ENCODE measurements around the gene MGAT3. TPM values are rescaled to one million over a fixed set of nuclear protein-coding genes. Genes with fewer than 3 reads are reported as not detected.

The MGAT3 gene
- total and polyA plus RNA-seq, 2 donors (not counting 1 experiment from before 2014, with no cell fraction given), result 11.1 to 27.8 TPM

GRCh38 chr22:39511226-39511625, 54.4 kb downstream of the MGAT3 start:
- CTCF ChIA-PET, result interaction anchor here (1.5 to 3.3 kb wide), 4 partner anchors 15 to 74 kb away, joined by 5 to 16 read pairs (median 7); no protein-coding TSS in a partner anchor
- H4K20me1 ChIP-seq (ENCODE audit: control insufficient read depth, insufficient read depth, low read length, poor library complexity, severe bottlenecking), result peaks cover 48% of the 10 kb centered on the region
- no peak overlapping the region for H2AFZ ChIP-seq (ENCODE audit: insufficient read depth, low read depth, low read length, poor library complexity, severe bottlenecking)
- peaks cover 62% of the 10 kb centered on the region for H3K79me2 ChIP-seq (ENCODE audit: control insufficient read depth, insufficient read depth, low read length)
- H3K4me2 ChIP-seq (replicated peaks; ENCODE audit: low read depth, low read length, poor library complexity, severe bottlenecking), result no peak overlapping the region
- no peak for TF ChIP-seq EZH2 (IDR thresholded peaks at IDR 0.05; ENCODE audit: borderline replicate concordance, insufficient read depth, low read depth, low read length, poor library complexity, severe bottlenecking)
- no peak for TF ChIP-seq CTCF (IDR thresholded peaks at IDR 0.05)
- POLR2A ChIA-PET, result interaction anchor here (1.5 kb wide), 1 partner anchor 9 kb away, joined by 6 read pairs; the partner anchor contains the start of gene ATF4
- Mint-ChIP-seq H3K27ac (no peak overlapping the region), H3K27me3 (no peaks in the 10 kb centered on the region), H3K4me3 (no peak overlapping the region), H3K9me3 (ENCODE audit: insufficient read depth) (no peaks in the 10 kb centered on the region), H3K4me1 (peaks cover 30% of the 10 kb centered on the region)
- intact Hi-C loops (cut with micrococcal nuclease), result no loop called here
- H3K36me3 ChIP-seq (replicated peaks in 1 of 2; ENCODE audit: control extremely low read depth in 1 of 2, control insufficient read depth in 1 of 2, extremely low read depth in 1 of 2, insufficient read depth in 2 of 2, low read length in 1 of 2), result peaks cover 0 to 81% of the 10 kb centered on the region in 2 experiments
- H3K27ac ChIP-seq (ENCODE audit: low read length in 2 of 2), result no peak overlapping the region
- no peak overlapping the region for H3K4me3 ChIP-seq (ENCODE audit: control extremely low read depth in 1 of 5, extremely low read depth in 1 of 5, insufficient read depth in 1 of 5, low read depth in 2 of 5, low read length in 4 of 5)
- no peak for ATAC-seq (ENCODE audit: low read depth)
- 98% methylated on average over 9 of the region's 13 CpGs for WGBS (ENCODE audit: insufficient coverage)
- H3K9ac ChIP-seq (ENCODE audit: low read length), result no peak overlapping the region
- DNase-seq, result no peak
- H3K9me3 ChIP-seq (ENCODE audit: control extremely low read depth in 1 of 3, control insufficient read depth in 2 of 3, insufficient read depth in 1 of 3, low read length in 2 of 3), result no peaks in the 10 kb centered on the region
- no peaks in the 10 kb centered on the region for H3K27me3 ChIP-seq (replicated peaks in 1 of 4; ENCODE audit: control extremely low read depth in 1 of 4, control insufficient read depth in 3 of 4, insufficient read depth in 4 of 4, low read length in 3 of 4)
- H3K4me1 ChIP-seq (ENCODE audit: control insufficient read depth in 2 of 2, insufficient read depth in 2 of 2, low read length in 2 of 2), result no peaks in the 10 kb centered on the region

- POLR2A ChIA-PET, result no interaction called here
- Histone ChIP-seq H2AFZ (ENCODE audit: insufficient read depth, low read depth, low read length, poor library complexity, severe bottlenecking) (no peak overlapping the region), H3K36me3 (replicated peaks in 1 of 2; ENCODE audit: control extremely low read depth in 1 of 2, control insufficient read depth in 1 of 2, extremely low read depth in 1 of 2, insufficient read depth in 2 of 2, low read length in 1 of 2) (peaks cover 0 to 73% of the 10 kb centered on the region in 2 experiments), H3K9me3 (ENCODE audit: control extremely low read depth in 1 of 3, control insufficient read depth in 2 of 3, insufficient read depth in 1 of 3, low read length in 2 of 3) (no peaks in the 10 kb centered on the region), H3K4me1 (ENCODE audit: control insufficient read depth in 2 of 2, insufficient read depth in 2 of 2, low read length in 2 of 2) (no peaks in the 10 kb centered on the region), H3K27me3 (replicated peaks in 1 of 4; ENCODE audit: control extremely low read depth in 1 of 4, control insufficient read depth in 3 of 4, insufficient read depth in 4 of 4, low read length in 3 of 4) (no peaks in the 10 kb centered on the region), H3K79me2 (ENCODE audit: control insufficient read depth, insufficient read depth, low read length) (peaks cover 54% of the 10 kb centered on the region), H3K4me3 (ENCODE audit: control extremely low read depth in 1 of 5, extremely low read depth in 1 of 5, insufficient read depth in 1 of 5, low read depth in 2 of 5, low read length in 4 of 5) (no peak overlapping the region), H3K4me2 (replicated peaks; ENCODE audit: low read depth, low read length, poor library complexity, severe bottlenecking) (no peak overlapping the region), H3K9ac (ENCODE audit: low read length) (no peak overlapping the region), H3K27ac (ENCODE audit: low read length in 2 of 2) (no peak overlapping the region), H4K20me1 (ENCODE audit: control insufficient read depth, insufficient read depth, low read length, poor library complexity, severe bottlenecking) (peaks cover 46% of the 10 kb centered on the region)
- DNase-seq (no peak), ATAC-seq (ENCODE audit: low read depth) (no peak)
- no peak overlapping the region for H3K4me3 Mint-ChIP-seq
- intact Hi-C loops (cut with micrococcal nuclease), result no loop called here
- H3K27me3 Mint-ChIP-seq, result no peaks in the 10 kb centered on the region
- H3K9me3 Mint-ChIP-seq (ENCODE audit: insufficient read depth), result no peaks in the 10 kb centered on the region
- peaks cover 25% of the 10 kb centered on the region for H3K4me1 Mint-ChIP-seq
- no peak overlapping the region for H3K27ac Mint-ChIP-seq
- 97% methylated on average over 10 of the region's 10 CpGs for WGBS (ENCODE audit: insufficient coverage)
- TF ChIP-seq EZH2 (IDR thresholded peaks at IDR 0.05; ENCODE audit: borderline replicate concordance, insufficient read depth, low read depth, low read length, poor library complexity, severe bottlenecking) (no peak), CTCF (IDR thresholded peaks at IDR 0.05) (no peak)
- CTCF ChIA-PET, result interaction anchor here (0.6 to 3.3 kb wide), 10 partner anchors 12 to 168 kb away, joined by 3 to 16 read pairs (median 4); no protein-coding TSS in a partner anchor
Observed at GRCh38 chr22:39512026-39512425, 55.2 kb downstream of the MGAT3 start.
